Measurements from ENCODE around the gene TMEM163.
"Not testable (repeated sequence)": the region's sequence is repeated elsewhere in the genome, so short reads cannot be mapped to it uniquely, and the experiment has no call there.

The TMEM163 gene

DNA sequence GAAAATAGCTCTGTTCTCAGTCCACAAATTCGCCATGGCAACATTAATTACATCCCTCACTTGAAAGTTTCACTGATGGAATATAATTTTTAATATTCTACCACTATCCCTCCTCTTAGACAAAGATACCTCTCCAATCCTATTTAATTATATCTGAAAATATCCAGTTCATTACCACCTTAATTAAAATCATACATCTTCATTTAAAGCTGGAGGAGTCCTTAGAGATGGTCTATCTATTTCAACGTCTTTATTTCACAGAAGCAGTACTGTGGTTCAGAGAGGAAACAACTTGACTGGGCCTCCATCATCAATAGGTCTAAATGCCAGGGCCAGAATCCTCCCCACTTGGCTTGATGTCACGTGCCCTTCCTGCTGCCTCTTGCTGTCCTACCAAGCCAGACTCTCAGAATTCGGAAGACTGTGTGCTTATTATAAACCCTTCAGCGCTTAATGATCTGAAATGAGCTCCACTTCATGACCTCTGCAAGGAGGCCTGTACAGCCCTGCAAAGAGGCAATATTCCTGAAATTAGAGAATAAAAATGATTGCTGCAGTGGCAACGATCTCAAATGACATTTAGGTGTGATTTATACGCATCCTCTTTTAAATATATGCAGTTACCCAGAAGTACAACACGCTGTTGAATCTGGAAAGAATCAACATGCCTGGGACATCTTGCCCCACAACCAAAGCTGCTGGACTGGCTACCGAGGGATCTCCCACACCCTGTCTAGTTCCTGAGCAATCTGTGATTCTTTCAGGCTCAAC lies 146.3 kb downstream of the TMEM163 start:
- H3K4me3 ChIP-seq (ENCODE audit: low read depth, low read length) = no peak overlapping the region
- TF ChIP-seq, protein P1, sequence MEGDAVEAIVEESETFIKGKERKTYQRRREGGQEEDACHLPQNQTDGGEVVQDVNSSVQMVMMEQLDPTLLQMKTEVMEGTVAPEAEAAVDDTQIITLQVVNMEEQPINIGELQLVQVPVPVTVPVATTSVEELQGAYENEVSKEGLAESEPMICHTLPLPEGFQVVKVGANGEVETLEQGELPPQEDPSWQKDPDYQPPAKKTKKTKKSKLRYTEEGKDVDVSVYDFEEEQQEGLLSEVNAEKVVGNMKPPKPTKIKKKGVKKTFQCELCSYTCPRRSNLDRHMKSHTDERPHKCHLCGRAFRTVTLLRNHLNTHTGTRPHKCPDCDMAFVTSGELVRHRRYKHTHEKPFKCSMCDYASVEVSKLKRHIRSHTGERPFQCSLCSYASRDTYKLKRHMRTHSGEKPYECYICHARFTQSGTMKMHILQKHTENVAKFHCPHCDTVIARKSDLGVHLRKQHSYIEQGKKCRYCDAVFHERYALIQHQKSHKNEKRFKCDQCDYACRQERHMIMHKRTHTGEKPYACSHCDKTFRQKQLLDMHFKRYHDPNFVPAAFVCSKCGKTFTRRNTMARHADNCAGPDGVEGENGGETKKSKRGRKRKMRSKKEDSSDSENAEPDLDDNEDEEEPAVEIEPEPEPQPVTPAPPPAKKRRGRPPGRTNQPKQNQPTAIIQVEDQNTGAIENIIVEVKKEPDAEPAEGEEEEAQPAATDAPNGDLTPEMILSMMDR (IDR thresholded peaks at IDR 0.05; ENCODE audit: control insufficient read depth, extremely low read depth, insufficient read depth) = no peak
- DNase-seq (ENCODE audit: low read depth) = no peak

DNA sequence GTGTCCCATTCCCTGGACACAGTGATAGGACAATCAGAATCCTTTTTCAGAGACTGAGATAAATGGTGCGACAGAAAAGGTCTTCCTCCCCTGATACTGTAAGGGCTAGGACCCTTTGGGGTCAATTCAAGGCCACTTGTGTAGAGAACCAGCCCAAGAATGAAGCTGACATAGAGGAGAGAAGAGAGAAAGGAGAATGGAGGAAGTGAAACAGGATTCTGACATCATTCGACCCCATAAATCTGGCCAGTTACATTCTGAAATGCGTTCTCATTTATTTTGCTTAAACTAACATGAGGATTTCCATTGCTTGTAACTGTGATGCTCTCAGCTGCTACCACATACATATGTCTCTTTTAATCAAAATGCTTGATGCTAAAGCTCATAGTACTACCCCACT lies 148.1 kb downstream of the TMEM163 start:
- TF ChIP-seq, protein P1 (IDR thresholded peaks at IDR 0.05; ENCODE audit: control insufficient read depth, extremely low read depth, insufficient read depth) = no peak
- DNase-seq (ENCODE audit: low read depth) = no peak

DNA sequence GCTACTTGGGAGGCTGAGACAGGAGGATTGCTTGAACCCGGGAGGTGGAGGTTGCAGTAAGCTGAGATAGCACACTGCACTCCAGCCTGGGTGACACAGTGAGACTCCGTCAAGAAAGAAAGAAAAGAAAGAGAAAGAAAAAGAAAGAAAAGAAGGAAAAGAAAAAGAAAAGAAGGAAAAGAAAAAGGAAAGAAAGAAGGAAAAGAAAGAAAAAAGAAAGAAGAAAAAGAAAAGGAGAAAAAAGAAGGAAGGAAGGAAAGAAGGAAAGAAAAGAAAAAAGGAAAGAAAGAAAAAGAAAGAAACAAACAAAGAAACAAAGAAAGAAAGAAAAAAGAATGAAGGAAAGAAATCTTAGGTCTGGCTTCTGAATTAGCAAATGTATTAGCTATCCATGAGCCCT lies 150.4 kb downstream of the TMEM163 start:
- TF ChIP-seq, protein P1 (IDR thresholded peaks at IDR 0.05; ENCODE audit: control insufficient read depth, extremely low read depth, insufficient read depth) = no peak
- DNase-seq (ENCODE audit: low read depth) = no peak
- no peak overlapping the region for H3K4me3 ChIP-seq (ENCODE audit: low read depth, low read length)

More for the DNA sequence above, 148.1 kb downstream of the TMEM163 start:
- H3K4me3 ChIP-seq (ENCODE audit: low read depth, low read length) = no peak overlapping the region

DNA sequence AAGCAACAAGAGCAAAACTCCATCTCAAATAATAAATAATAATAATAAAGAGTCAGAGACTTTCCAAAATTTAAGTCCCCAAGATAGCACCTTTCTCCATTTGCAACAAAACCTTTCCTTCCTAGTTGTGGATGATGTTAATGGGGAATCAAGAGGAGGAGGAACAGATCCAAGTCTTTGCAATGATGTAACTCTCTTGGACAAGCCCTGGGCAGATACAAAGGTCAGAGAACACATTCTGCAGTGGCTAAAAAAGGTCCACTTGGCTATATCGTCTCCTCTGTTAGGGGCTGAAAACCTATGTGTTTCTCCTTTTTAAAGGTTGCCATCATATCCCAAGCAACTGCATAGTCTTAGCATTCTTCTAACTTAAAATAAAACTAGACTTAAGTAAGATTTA lies 151.1 kb downstream of the TMEM163 start:
- TF ChIP-seq, protein P1 (IDR thresholded peaks at IDR 0.05; ENCODE audit: control insufficient read depth, extremely low read depth, insufficient read depth) = no peak
- DNase-seq (ENCODE audit: low read depth) = no peak
- no peak overlapping the region for H3K4me3 ChIP-seq (ENCODE audit: low read depth, low read length)

DNA sequence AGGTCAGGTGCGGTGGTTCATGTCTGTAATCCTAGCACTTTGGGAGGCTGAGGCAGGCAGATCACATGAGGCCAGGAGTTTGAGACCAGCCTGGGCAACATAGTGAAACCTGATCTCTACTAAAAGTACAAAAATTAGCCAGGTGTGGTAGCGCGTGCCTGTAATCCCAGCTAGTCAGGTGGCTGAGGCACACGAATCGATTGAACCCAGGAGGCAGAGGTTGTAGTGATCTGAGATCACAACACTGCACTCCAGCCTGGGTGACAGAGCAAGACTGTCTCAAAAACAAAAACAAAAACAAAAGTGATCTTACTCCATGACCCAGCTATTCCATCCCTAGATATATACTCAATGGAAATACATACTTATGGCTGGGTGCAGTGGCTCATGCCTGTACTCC lies 153.8 kb downstream of the TMEM163 start:
- not testable (repeated sequence) for H3K4me3 ChIP-seq (ENCODE audit: low read depth, low read length); DNase-seq (ENCODE audit: low read depth)

DNA sequence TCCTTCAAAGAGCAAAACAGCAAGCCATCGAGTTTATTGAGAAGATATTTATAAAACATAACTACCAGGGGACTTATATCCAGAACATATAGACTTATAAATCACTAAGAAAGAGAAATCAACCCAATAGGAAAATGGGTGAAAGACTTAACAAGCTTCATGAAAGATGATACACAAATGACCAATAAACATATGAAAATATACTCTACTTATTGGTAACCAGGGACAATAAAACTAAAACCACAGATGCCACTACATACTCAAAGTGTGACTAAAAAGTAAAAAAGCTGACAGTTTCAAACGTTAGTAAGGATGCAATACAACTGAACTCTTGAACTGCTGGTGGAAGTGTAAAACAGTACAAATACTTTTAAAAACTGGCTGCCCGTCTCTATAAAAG lies 154.3 kb downstream of the TMEM163 start:
- TF ChIP-seq, protein P1 (IDR thresholded peaks at IDR 0.05; ENCODE audit: control insufficient read depth, extremely low read depth, insufficient read depth) = no peak
- no peak overlapping the region for H3K4me3 ChIP-seq (ENCODE audit: low read depth, low read length)
- DNase-seq (ENCODE audit: low read depth) = no peak

DNA sequence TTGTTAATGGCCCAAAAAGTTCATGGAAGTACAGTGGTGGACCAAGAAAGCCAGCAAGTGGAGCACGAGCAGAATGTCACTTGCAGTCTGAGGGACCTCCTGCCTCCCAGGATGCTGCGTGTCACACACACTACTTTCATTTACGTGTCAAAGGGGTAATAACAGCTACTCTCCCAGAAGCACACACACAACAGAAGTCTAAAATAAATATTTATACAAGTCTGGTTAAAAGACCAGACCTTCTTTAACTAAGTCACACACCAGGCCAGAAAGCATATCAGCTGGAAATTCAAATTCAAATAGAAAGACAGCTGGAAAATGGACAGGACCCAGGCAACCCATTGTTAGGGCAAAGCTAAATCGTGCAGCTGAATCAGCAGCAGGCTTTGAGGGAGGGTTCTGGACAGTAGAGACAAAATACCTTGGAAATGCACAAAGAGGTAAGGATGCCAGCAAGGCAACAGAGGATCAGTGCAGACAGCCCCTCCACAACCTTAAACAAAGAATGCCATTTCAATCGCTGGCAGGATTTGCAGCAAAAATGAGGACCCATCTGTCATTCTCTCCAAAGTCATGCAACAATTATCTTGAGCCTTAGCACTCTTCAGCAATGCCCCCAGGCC lies 160.5 kb downstream of the TMEM163 start:
- no peak for DNase-seq (ENCODE audit: low read depth)
- TF ChIP-seq, protein P1 (IDR thresholded peaks at IDR 0.05; ENCODE audit: control insufficient read depth, extremely low read depth, insufficient read depth) = no peak

More for the DNA sequence above, 160.5 kb downstream of the TMEM163 start:
- no peak overlapping the region for H3K4me3 ChIP-seq (ENCODE audit: low read depth, low read length)

Data from LNCaP clone FGC (cell line).